Karpas-422 (cell line): ENCODE results near the gene ABCA6. TPM values are rescaled to one million over a fixed set of nuclear protein-coding genes. Genes with fewer than 3 reads are reported as not detected.

Source experiments
- DNase-seq: peaks from one replicate; pipeline ENCODE4 v3.0.0-alpha.2; 2015
- H2AFZ ChIP-seq: fragments of 200-600 bp; sonication (generic); 2 replicates; pipeline ENCODE4 v1.6.1; 2014; ENCODE audit warnings: antibody characterized with exemption, low read length, mixed read lengths
- H3K27ac ChIP-seq: fragments of 200-600 bp; sonication (generic); 2 replicates; pipeline ENCODE4 v1.5.1; 2014; ENCODE audit warnings: mild to moderate bottlenecking, low read length, moderate library complexity
- H3K27me3 ChIP-seq: fragments of 200-600 bp; sonication (generic); 2 replicates; pipeline ENCODE4 v1.6.1; 2014; ENCODE audit warnings: low read length, mixed read lengths
- H3K36me3 ChIP-seq: fragments of 200-600 bp; sonication (generic); 2 replicates; pipeline ENCODE4 v1.6.1; 2014; ENCODE audit warnings: low read length, mixed read lengths; ENCODE audit not compliant: insufficient read depth
- H3K4me1 ChIP-seq: fragments of 200-600 bp; sonication (generic); 2 replicates; pipeline ENCODE4 v1.6.1; 2014; ENCODE audit warnings: mild to moderate bottlenecking, low read length, mixed read lengths
- H3K4me2 ChIP-seq: fragments of 200-600 bp; sonication (generic); 2 replicates; pipeline ENCODE4 v1.6.1; 2014; ENCODE audit warnings: low read length, low read depth, mild to moderate bottlenecking; ENCODE audit not compliant: poor library complexity, severe bottlenecking
- H3K4me3 ChIP-seq: fragments of 200-600 bp; sonication (generic); 2 replicates; pipeline ENCODE4 v1.5.1; 2014; ENCODE audit warnings: mild to moderate bottlenecking, antibody characterized with exemption, low read length, mixed read lengths
- H3K79me2 ChIP-seq: fragments of 200-600 bp; sonication (generic); 2 replicates; pipeline ENCODE4 v1.6.1; 2014; ENCODE audit warnings: mild to moderate bottlenecking, low read length, mixed read lengths
- H3K9ac ChIP-seq: fragments of 200-600 bp; sonication (generic); 2 replicates; pipeline ENCODE4 v1.6.0; 2014; ENCODE audit warnings: low read length
- H3K9me2 ChIP-seq: fragments of 200-600 bp; sonication (generic), shearing (Covaris generic); replicated peaks from 2 replicates; pipeline ENCODE4 v1.6.0; 2014; ENCODE audit warnings: mild to moderate bottlenecking, low read length, moderate library complexity; ENCODE audit not compliant: insufficient read depth
- H3K9me3 ChIP-seq: fragments of 300-700, 200-600 bp; sonication (generic); 2 replicates; pipeline ENCODE4 v1.6.1; 2014; ENCODE audit warnings: low read length, mixed read lengths
- H4K20me1 ChIP-seq: fragments of 200-600 bp; sonication (generic); 2 replicates; pipeline ENCODE4 v1.6.1; 2014; ENCODE audit warnings: mild to moderate bottlenecking, antibody characterized with exemption, low read length, low read depth; ENCODE audit not compliant: insufficient read depth
- total RNA-seq: library from RNA; depleted of rRNA; stranded (reverse); fragments of >200 nt; shearing (Covaris generic); gene quantifications from 2 replicates; pipeline ENCODE4 v1.2.3, GENCODE V29; 2014; ENCODE audit warnings: low replicate concordance; rRNA removed

Gene ABCA6
- not detected in 2 replicates for total RNA-seq

GRCh38 chr17:69141431-69142174, at the start of gene ABCA6:
Gene ABCA6 (minus strand): TSS chr17:69141895. CDS start chr17:69140703, 1,192 bp downstream.
- DNase-seq, result no peak
- Histone ChIP-seq H3K4me1 (no peaks in the 10 kb centered on the region), H4K20me1 (no peaks in the 10 kb centered on the region), H3K27ac (no peak within 1 kb of the TSS), H3K9me3 (no peaks in the 10 kb centered on the region), H3K4me2 (no peak within 1 kb of the TSS), H2AFZ (no peak within 1 kb of the TSS), H3K9me2 (no peaks in the 10 kb centered on the region), H3K79me2 (no peaks in the 10 kb centered on the region), H3K4me3 (no peak within 1 kb of the TSS), H3K36me3 (no peaks in the 10 kb centered on the region), H3K27me3 (no peaks in the 10 kb centered on the region), H3K9ac (no peak within 1 kb of the TSS)

- H3K36me3 ChIP-seq, result no peaks in the 10 kb centered on the region
- H3K9me2 ChIP-seq, result no peaks in the 10 kb centered on the region
- H4K20me1 ChIP-seq, result no peaks in the 10 kb centered on the region
- H3K4me3 ChIP-seq, result no peak overlapping the region
- no peak overlapping the region for H3K4me2 ChIP-seq
- H3K4me1 ChIP-seq, result no peaks in the 10 kb centered on the region
- DNase-seq, result no peak
- no peak overlapping the region for H3K27ac ChIP-seq
- H3K79me2 ChIP-seq, result no peaks in the 10 kb centered on the region
- H3K27me3 ChIP-seq, result no peaks in the 10 kb centered on the region
- H2AFZ ChIP-seq, result no peak overlapping the region
- no peaks in the 10 kb centered on the region for H3K9me3 ChIP-seq
- no peak overlapping the region for H3K9ac ChIP-seq
Observed at GRCh38 chr17:69188796-69189195, 47.1 kb upstream of the ABCA6 start.

GRCh38 chr17:69188064-69188463, 46.4 kb upstream of the ABCA6 start:
- Histone ChIP-seq H3K4me2 (no peak overlapping the region), H3K36me3 (no peaks in the 10 kb centered on the region), H3K4me3 (no peak overlapping the region), H3K9me3 (no peaks in the 10 kb centered on the region), H3K9me2 (no peaks in the 10 kb centered on the region), H3K9ac (no peak overlapping the region), H3K4me1 (no peaks in the 10 kb centered on the region), H3K79me2 (no peaks in the 10 kb centered on the region), H2AFZ (no peak overlapping the region), H3K27me3 (no peaks in the 10 kb centered on the region), H4K20me1 (no peaks in the 10 kb centered on the region), H3K27ac (no peak overlapping the region)
- DNase-seq, result no peak

- H3K36me3 ChIP-seq, result no peaks in the 10 kb centered on the region
- no peak overlapping the region for H3K27ac ChIP-seq
- H3K9me2 ChIP-seq, result no peaks in the 10 kb centered on the region
- H3K79me2 ChIP-seq, result no peaks in the 10 kb centered on the region
- no peak overlapping the region for H3K4me2 ChIP-seq
- H3K4me1 ChIP-seq, result no peaks in the 10 kb centered on the region
- no peak overlapping the region for H2AFZ ChIP-seq
- no peak overlapping the region for H3K9ac ChIP-seq
- no peaks in the 10 kb centered on the region for H4K20me1 ChIP-seq
- H3K27me3 ChIP-seq, result no peaks in the 10 kb centered on the region
- H3K4me3 ChIP-seq, result no peak overlapping the region
- no peaks in the 10 kb centered on the region for H3K9me3 ChIP-seq
- no peak for DNase-seq
Observed at GRCh38 chr17:69187294-69187693, 45.6 kb upstream of the ABCA6 start.

GRCh38 chr17:69179227-69179952, 37.7 kb upstream of the ABCA6 start:
- H4K20me1 ChIP-seq, result no peaks in the 10 kb centered on the region
- H3K27ac ChIP-seq, result no peak overlapping the region
- no peaks in the 10 kb centered on the region for H3K36me3 ChIP-seq
- H3K79me2 ChIP-seq, result no peaks in the 10 kb centered on the region
- H3K9me3 ChIP-seq, result no peaks in the 10 kb centered on the region
- no peak overlapping the region for H3K4me2 ChIP-seq
- H3K4me3 ChIP-seq, result no peak overlapping the region
- H3K4me1 ChIP-seq, result no peaks in the 10 kb centered on the region
- DNase-seq, result no peak
- no peak overlapping the region for H3K9ac ChIP-seq
- H3K27me3 ChIP-seq, result no peaks in the 10 kb centered on the region
- H3K9me2 ChIP-seq, result no peaks in the 10 kb centered on the region
- H2AFZ ChIP-seq, result no peak overlapping the region

- Histone ChIP-seq H3K9me2 (no peaks in the 10 kb centered on the region), H3K27ac (no peak overlapping the region), H3K79me2 (no peaks in the 10 kb centered on the region), H3K4me3 (no peak overlapping the region), H3K36me3 (no peaks in the 10 kb centered on the region), H3K4me1 (no peaks in the 10 kb centered on the region), H4K20me1 (no peaks in the 10 kb centered on the region), H2AFZ (no peak overlapping the region), H3K27me3 (no peaks in the 10 kb centered on the region), H3K9ac (no peak overlapping the region), H3K4me2 (no peak overlapping the region), H3K9me3 (no peaks in the 10 kb centered on the region)
- no peak for DNase-seq
Observed at GRCh38 chr17:69176457-69176795, 34.7 kb upstream of the ABCA6 start.

GRCh38 chr17:69175625-69176456, 34.1 kb upstream of the ABCA6 start:
- H3K27me3 ChIP-seq, result no peaks in the 10 kb centered on the region
- H3K4me3 ChIP-seq, result no peak overlapping the region
- H3K9me2 ChIP-seq, result no peaks in the 10 kb centered on the region
- no peak overlapping the region for H2AFZ ChIP-seq
- no peak overlapping the region for H3K27ac ChIP-seq
- no peaks in the 10 kb centered on the region for H3K4me1 ChIP-seq
- no peaks in the 10 kb centered on the region for H4K20me1 ChIP-seq
- H3K79me2 ChIP-seq, result no peaks in the 10 kb centered on the region
- DNase-seq, result no peak
- no peak overlapping the region for H3K4me2 ChIP-seq
- no peaks in the 10 kb centered on the region for H3K9me3 ChIP-seq
- no peak overlapping the region for H3K9ac ChIP-seq
- no peaks in the 10 kb centered on the region for H3K36me3 ChIP-seq

GRCh38 chr17:69175262-69175624, 33.5 kb upstream of the ABCA6 start:
- no peaks in the 10 kb centered on the region for H3K27me3 ChIP-seq
- H3K79me2 ChIP-seq, result no peaks in the 10 kb centered on the region
- no peaks in the 10 kb centered on the region for H3K9me2 ChIP-seq
- H3K9ac ChIP-seq, result no peak overlapping the region
- H3K9me3 ChIP-seq, result no peaks in the 10 kb centered on the region
- H3K4me3 ChIP-seq, result no peak overlapping the region
- no peak for DNase-seq
- peaks cover 2% of the 10 kb centered on the region; the same call in 1 of the 2 replicates for H3K4me1 ChIP-seq
- no peak overlapping the region for H3K4me2 ChIP-seq
- no peaks in the 10 kb centered on the region for H4K20me1 ChIP-seq
- H3K27ac ChIP-seq, result no peak overlapping the region
- H2AFZ ChIP-seq, result no peak overlapping the region
- H3K36me3 ChIP-seq, result no peaks in the 10 kb centered on the region
